ENCODE results near the gene HEXA.
"Not testable (repeated sequence)": the region's sequence is repeated elsewhere in the genome, so short reads cannot be mapped to it uniquely, and the experiment has no call there.

Gene HEXA

GRCh38 chr15:72375846-72376581 lies at the start of gene HEXA:
Gene HEXA (minus strand): TSS chr15:72376014. CDS start chr15:72375972, 42 bp downstream.
- DNase-seq = peak; percentile 92

GRCh38 chr15:72423256-72423655 lies 47.4 kb upstream of the HEXA start:
- no peak for DNase-seq

- no peak for DNase-seq
Measured at GRCh38 chr15:72421484-72421883, 45.7 kb upstream of the HEXA start.

DNA sequence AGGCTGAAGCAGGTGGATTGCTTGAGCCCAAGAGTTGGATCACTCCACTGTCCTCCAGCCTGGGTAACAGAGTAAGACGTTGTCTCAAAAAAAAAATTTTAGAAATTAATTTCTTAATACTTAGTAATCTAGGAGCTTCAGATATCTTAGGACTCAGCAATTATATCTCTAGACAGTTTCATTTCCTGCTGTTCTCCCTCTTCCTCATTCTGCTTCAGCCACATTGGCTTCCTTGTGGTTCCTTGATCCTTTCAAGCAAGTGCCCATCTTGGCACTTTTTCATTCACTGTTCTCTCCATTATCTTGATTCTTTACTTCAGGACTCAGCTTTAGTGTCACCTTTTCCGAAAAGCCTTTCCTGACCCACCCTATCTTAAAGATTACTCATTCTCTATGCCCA lies 44.8 kb upstream of the HEXA start:
- no peak for DNase-seq

- not testable (repeated sequence) for DNase-seq
Measured at GRCh38 chr15:72419768-72420167, 44.0 kb upstream of the HEXA start.

GRCh38 chr15:72415304-72415703 lies 39.5 kb upstream of the HEXA start:
- DNase-seq = no peak

GRCh38 chr15:72413337-72413736 lies 37.5 kb upstream of the HEXA start:
- not testable (repeated sequence) for DNase-seq

GRCh38 chr15:72411544-72411943 lies 35.7 kb upstream of the HEXA start:
- no peak for DNase-seq

DNA sequence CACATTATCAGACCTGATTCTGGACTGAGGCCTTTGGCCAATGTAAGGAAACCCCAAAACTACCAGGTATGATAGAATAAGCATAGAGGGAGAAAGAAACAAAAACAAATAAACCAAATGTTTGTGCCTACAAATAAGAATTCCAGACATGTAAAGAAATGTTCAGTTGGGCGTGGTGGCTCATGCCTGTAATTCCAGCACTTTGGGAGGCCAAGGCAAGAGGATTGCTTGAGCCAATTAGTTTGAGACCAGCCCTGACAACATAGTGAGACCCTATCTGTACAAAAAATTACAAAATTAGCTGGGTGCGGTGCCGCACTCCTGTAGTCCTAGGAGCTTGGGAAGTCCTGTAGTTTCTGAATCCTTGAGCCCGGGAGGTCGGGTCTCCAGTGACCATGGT lies 35.3 kb upstream of the HEXA start:
- DNase-seq = no peak

GRCh38 chr15:72406936-72407335 lies 31.1 kb upstream of the HEXA start:
- DNase-seq = no peak

GRCh38 chr15:72404841-72405240 lies 29.0 kb upstream of the HEXA start:
- DNase-seq = no peak

DNA sequence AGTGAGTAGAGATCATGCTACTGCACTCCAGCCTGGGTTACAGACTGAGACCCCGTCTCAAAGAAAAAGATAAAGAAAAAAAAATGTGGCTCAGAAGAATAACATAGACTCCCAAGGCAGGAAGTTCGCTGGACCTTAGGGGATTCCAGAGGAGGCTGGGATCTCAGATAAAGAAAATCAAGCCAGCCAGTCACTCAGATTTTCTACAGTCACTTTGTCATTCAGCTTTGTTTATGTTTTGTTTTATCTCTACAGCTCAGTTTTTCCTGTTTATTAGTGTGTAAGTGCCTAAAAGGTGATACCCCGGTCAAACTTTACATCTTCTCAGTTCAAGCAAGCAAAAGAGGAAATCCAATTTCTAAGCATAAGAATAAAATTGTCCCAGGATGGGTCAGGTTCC lies 28.5 kb upstream of the HEXA start:
- DNase-seq = no peak

GRCh38 chr15:72402726-72403125 lies 26.9 kb upstream of the HEXA start:
- DNase-seq = no peak

- DNase-seq = no peak
Measured at GRCh38 chr15:72398648-72399047, 22.8 kb upstream of the HEXA start.

- no peak for DNase-seq
Measured at GRCh38 chr15:72397796-72398588, 22.2 kb upstream of the HEXA start, which contains the start of gene TMEM202. Gene TMEM202 (plus strand): TSS chr15:72398305. CDS start chr15:72398327, 22 bp downstream.

GRCh38 chr15:72396331-72396730 lies 20.5 kb upstream of the HEXA start:
- not testable (repeated sequence) for DNase-seq

DNA sequence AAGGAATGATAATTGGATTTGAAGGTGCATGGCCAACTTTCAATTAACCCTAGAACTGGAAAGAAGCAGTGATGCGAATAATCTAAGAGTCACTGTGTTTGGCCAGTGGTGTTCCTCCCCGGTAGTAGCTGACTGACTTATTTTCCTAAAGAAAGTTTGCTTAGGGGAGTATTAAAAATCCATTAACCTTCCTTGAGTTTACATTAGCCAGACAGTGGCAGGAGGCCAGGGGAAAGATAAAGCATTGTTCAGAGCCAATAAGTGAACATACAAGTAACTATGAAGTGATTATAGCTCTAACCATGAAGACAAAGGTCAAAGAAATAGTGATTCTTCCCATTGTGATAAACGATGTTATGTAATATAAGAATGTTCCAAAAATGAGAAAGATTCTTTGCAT lies 13.4 kb upstream of the HEXA start:
- DNase-seq = no peak

GRCh38 chr15:72387741-72388140 lies 11.9 kb upstream of the HEXA start:
- no peak for DNase-seq

GRCh38 chr15:72382146-72382545 lies 6.3 kb upstream of the HEXA start:
- no peak for DNase-seq

- DNase-seq = no peak
Measured at GRCh38 chr15:72380743-72381142, 4.9 kb upstream of the HEXA start.

DNA sequence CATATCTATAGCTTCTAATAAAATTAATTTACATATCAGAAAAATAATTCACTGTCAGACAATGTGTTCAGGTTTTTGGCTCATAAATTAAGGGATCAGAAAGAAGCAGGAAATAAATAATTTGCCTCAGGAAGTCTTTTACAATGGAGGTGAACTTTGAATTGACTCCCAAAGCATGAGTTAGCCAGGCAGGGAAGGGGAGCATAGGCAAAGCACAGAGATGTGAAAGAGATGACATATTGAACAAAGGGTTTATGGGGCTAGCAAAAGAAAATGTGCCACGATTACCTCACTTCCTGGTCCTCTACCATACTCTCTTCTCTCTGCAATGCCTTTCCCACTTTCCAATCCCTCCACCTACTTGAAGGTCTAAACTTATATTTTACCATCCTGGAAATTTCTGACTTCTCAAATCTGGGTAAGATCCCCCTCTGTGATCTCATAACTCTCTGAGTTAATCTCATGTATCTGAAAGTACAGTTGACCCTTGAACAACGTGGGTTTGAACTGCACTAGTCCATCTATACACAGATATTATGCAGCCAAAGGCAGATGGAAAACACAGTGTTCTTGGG lies 4.1 kb upstream of the HEXA start:
- DNase-seq = no peak

DNA sequence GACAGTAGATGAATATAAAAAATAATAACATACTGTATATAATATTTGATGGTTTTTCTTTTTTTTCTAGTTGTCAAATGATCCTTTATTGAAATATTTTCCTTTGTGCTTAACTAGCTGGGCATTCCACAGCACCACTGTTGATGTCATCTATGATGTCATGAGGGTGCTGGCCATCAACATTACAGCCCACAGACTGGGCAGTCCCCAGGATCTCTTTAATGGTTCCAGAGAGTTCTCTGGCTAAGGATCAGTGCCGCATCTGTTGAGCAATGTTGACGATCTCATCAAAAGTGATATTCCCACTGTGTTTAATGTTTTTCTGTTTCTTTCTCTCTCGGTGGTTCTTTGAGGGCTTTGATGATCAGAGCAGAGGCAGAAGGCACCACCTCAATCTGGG lies 3.3 kb upstream of the HEXA start:
- DNase-seq = not testable (repeated sequence)

GRCh38 chr15:72377331-72377730 lies 1.5 kb upstream of the HEXA start:
- no peak for DNase-seq

DNA sequence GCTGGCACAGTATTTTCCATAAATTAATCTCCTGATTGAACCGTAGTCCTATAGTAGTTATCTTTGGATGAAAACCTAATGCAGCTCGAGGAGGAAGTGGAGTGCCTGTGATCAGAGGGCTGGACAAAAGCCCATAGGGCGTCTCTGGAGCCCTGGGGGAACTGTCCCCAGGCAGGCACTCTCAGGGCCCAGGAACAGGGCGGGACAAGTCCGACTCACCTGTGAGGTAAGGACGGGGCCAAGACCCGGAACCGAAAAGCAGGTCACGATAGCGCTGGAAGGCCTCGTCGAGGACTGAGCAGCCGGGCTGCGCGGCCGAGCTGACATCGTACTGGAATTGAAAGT lies 341 bp downstream of the HEXA start:
- peak; percentile 54 for DNase-seq

All from midbrain (tissue), 1 donor.